Panc1 (cell line): ENCODE results near the gene KCNJ5. TPM values are rescaled to one million over a fixed set of nuclear protein-coding genes. Genes with fewer than 3 reads are reported as not detected.

Experiments used
- ATAC-seq: fragments of 200-7000 bp; cut with Tn5 transposase; 2 replicates; pipeline ENCODE4 v1.9.1; 2020; ENCODE audit warnings: mild to moderate bottlenecking, moderate library complexity
- BruUV-seq: library from RNA; stranded (reverse); fragments of 400-500 nt; replicated peaks from 2 replicates; lab custom pipeline; 2021; lab: Mats Ljungman, UMichigan
- CTCF ChIA-PET: fragments of 300-600 bp; sonication (Branson Sonifier 250); formaldehyde crosslinking; loops from one replicate; lab custom pipeline; 2022; ENCODE audit warnings: antibody characterized with exemption; lab: Charles Lee
- POLR2A ChIA-PET: fragments of 300-600 bp; sonication (Branson Sonifier 250); formaldehyde crosslinking; loops from one replicate; lab custom pipeline; 2022; ENCODE audit warnings: antibody characterized with exemption; lab: Charles Lee
- DNase-seq: peaks from one replicate; pipeline ENCODE4 v3.0.0-alpha.2; 2010; ENCODE audit warnings: low read depth, low spot score
- H3K27ac ChIP-seq: 2 replicates; pipeline ENCODE4 v1.5.1; 2011; ENCODE audit warnings: mild to moderate bottlenecking, low read length, inconsistent platforms
- H3K27me3 ChIP-seq: fragments of 200-500 bp; sonication (Bioruptor generic); 2 replicates; pipeline ENCODE4 v1.6.0; 2014; ENCODE audit warnings: low read length, inconsistent platforms; ENCODE audit not compliant: control insufficient read depth, insufficient read depth
- H3K36me3 ChIP-seq: fragments of 200-500 bp; sonication (Bioruptor generic); 2 replicates; pipeline ENCODE4 v1.5.1; 2014; ENCODE audit warnings: inconsistent platforms, mild to moderate bottlenecking, low read length, moderate library complexity; ENCODE audit not compliant: control insufficient read depth, insufficient read depth
- H3K4me1 ChIP-seq: 2 replicates; pipeline ENCODE4 v1.5.1; 2011; ENCODE audit warnings: inconsistent platforms, mild to moderate bottlenecking, low read length, moderate library complexity; ENCODE audit not compliant: control insufficient read depth, insufficient read depth
- H3K4me3 ChIP-seq, 2 experiments: 2 replicates each; pipeline ENCODE4 v1.5.1; 2011 to 2012; ENCODE audit warnings: low read depth in 2 of 2, low read length in 2 of 2, mild to moderate bottlenecking in 2 of 2, inconsistent platforms in 1 of 2, moderate library complexity in 1 of 2
- H3K9me3 ChIP-seq: fragments of 200-500 bp; sonication (Bioruptor generic); 2 replicates; pipeline ENCODE4 v1.5.1; 2014; ENCODE audit warnings: low read depth, mild to moderate bottlenecking, inconsistent platforms, low read length, moderate library complexity; ENCODE audit not compliant: control insufficient read depth, insufficient read depth
- POLR2AphosphoS5 ChIP-seq: IDR thresholded peaks from 2 replicates; pipeline ENCODE4 v1.6.1; 2012; ENCODE audit warnings: mild to moderate bottlenecking, low read depth, low read length, moderate library complexity
- REST ChIP-seq, 2 experiments: IDR thresholded peaks; 2 replicates each; pipeline ENCODE4 v1.6.1; 2011 to 2012; ENCODE audit warnings: low read depth in 2 of 2, control low read depth in 1 of 2, low read length in 1 of 2, mild to moderate bottlenecking in 1 of 2, moderate library complexity in 1 of 2; ENCODE audit not compliant: insufficient read depth in 1 of 2
- SIN3A ChIP-seq: IDR thresholded peaks from 2 replicates; pipeline ENCODE4 v1.6.1; 2012; ENCODE audit warnings: low read depth, mild to moderate bottlenecking, low read length, moderate library complexity, borderline replicate concordance; ENCODE audit not compliant: insufficient read depth
- TCF7L2 ChIP-seq: IDR thresholded peaks from 2 replicates; pipeline ENCODE4 v1.6.1; 2011; ENCODE audit warnings: mild to moderate bottlenecking, low read depth, low read length, inconsistent platforms
- in situ Hi-C: cut with HindIII; loops from 2 replicates; pipeline ENCODE4 v1.10.0; 2016; ENCODE audit warnings: low sequenced_read_pairs, low pct_unique_long_range_greater_than_20kb
- intact Hi-C: fragments of 100-400 bp; cut with micrococcal nuclease; formaldehyde crosslinking; loops from one replicate; pipeline ENCODE4 v1.10.0; 2022; ENCODE audit not compliant: unreplicated experiment
- total RNA-seq: library from RNA; stranded (reverse); gene quantifications from one replicate; pipeline ENCODE4 v1.2.1, GENCODE V29; 2021; ENCODE audit not compliant: unreplicated experiment
- TF ChIP-seq, protein P1 (sequence below): fragments of 450-650 bp; IDR thresholded peaks from 2 replicates; pipeline ENCODE4 v1.5.1; 2017; ENCODE audit warnings: mild to moderate bottlenecking

Gene KCNJ5
- total RNA-seq, 1 experiment from 2014 or later: 0.28 TPM

DNA sequence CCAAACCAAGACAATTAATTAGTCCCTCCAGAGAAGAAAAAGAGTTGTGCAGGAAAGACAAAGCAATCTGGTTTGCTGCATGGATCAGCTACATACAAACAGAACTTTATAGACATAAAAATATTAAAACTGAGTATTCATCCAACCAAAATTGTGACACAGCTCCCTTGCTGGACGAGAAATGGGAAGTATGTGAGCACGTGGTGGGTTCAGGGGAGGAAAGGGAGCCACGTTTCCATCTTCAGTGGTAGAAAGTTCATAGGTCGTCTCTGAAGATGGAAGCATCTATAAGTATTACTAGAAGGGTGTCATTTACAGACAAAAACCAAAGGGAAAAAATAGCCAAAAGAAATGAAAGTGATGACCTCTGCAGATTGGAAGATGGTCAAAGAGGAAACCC lies 7.1 kb upstream of the KCNJ5 start:
- no peak for TF ChIP-seq POLR2AphosphoS5
- TF ChIP-seq REST (IDR thresholded peaks at IDR 0.05; ENCODE audit: insufficient read depth in 1 of 2, low read depth in 2 of 2, low read length in 1 of 2): no peak
- no peak for TF ChIP-seq TCF7L2
- TF ChIP-seq, protein P1, sequence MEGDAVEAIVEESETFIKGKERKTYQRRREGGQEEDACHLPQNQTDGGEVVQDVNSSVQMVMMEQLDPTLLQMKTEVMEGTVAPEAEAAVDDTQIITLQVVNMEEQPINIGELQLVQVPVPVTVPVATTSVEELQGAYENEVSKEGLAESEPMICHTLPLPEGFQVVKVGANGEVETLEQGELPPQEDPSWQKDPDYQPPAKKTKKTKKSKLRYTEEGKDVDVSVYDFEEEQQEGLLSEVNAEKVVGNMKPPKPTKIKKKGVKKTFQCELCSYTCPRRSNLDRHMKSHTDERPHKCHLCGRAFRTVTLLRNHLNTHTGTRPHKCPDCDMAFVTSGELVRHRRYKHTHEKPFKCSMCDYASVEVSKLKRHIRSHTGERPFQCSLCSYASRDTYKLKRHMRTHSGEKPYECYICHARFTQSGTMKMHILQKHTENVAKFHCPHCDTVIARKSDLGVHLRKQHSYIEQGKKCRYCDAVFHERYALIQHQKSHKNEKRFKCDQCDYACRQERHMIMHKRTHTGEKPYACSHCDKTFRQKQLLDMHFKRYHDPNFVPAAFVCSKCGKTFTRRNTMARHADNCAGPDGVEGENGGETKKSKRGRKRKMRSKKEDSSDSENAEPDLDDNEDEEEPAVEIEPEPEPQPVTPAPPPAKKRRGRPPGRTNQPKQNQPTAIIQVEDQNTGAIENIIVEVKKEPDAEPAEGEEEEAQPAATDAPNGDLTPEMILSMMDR: no peak
- no peak for TF ChIP-seq SIN3A
- H3K4me1 ChIP-seq: no peaks in the 10 kb centered on the region
- no TSS peak for BruUV-seq
- intact Hi-C loops (loop anchor here (1.0 to 10.0 kb wide), 4 partner anchors 72 to 871 kb away; no protein-coding TSS in a partner anchor), in situ Hi-C loops (no loop called here)
- H3K9me3 ChIP-seq: no peaks in the 10 kb centered on the region
- H3K36me3 ChIP-seq: no peaks in the 10 kb centered on the region
- DNase-seq (no peak), ATAC-seq (no peak)
- ChIA-PET POLR2A (no interaction called here), CTCF (interaction anchor here (0.6 to 3.8 kb wide), 3 partner anchors 73 to 560 kb away, joined by 3 to 53 read pairs (median 3); no protein-coding TSS in a partner anchor)
- H3K27me3 ChIP-seq: peaks cover 18% of the 10 kb centered on the region
- no peak overlapping the region for H3K4me3 ChIP-seq
- H3K27ac ChIP-seq: no peak overlapping the region

GRCh38 chr11:128884703-128885338 lies 6.3 kb upstream of the KCNJ5 start:
- H3K4me3 ChIP-seq: no peak overlapping the region
- intact Hi-C loops: loop anchor here (1.0 to 10.0 kb wide), 4 partner anchors 71 to 870 kb away; no protein-coding TSS in a partner anchor
- peaks cover 25% of the 10 kb centered on the region for H3K27me3 ChIP-seq
- ChIA-PET CTCF (interaction anchor here (0.6 to 3.8 kb wide), 10 partner anchors 17 to 561 kb away, joined by 3 to 53 read pairs (median 3); no protein-coding TSS in a partner anchor), POLR2A (no interaction called here)
- TF ChIP-seq SIN3A (no peak), POLR2AphosphoS5 (no peak)
- TF ChIP-seq, protein P1: peak; percentile 93
- H3K36me3 ChIP-seq: no peaks in the 10 kb centered on the region
- BruUV-seq: no TSS peak
- no peaks in the 10 kb centered on the region for H3K4me1 ChIP-seq
- DNase-seq (peak; percentile 69), ATAC-seq (peak; percentile 90)
- no peak overlapping the region for H3K27ac ChIP-seq
- no peaks in the 10 kb centered on the region for H3K9me3 ChIP-seq
- in situ Hi-C loops: no loop called here
